K562 (cell line): ENCODE data around the gene BMPER. TPM values are rescaled to one million over a fixed set of nuclear protein-coding genes. Genes with fewer than 3 reads are reported as not detected.

Experiments used
- ATAC-seq: fragments of 200-7000 bp; cut with Tn5 transposase; 3 replicates; pipeline ENCODE4 v1.9.1; 2020; ENCODE audit warnings: moderate library complexity
- BruUV-seq: library from RNA; stranded (reverse); fragments of 400-500 nt; replicated peaks from 2 replicates; lab custom pipeline; 2021; lab: Mats Ljungman, UMichigan
- CTCF ChIA-PET: fragments of 300-600 bp; formaldehyde crosslinking; extraction: SDS; loops from one replicate; lab custom pipeline; 2021; ENCODE audit warnings: low intra/inter-chr PET ratio; lab: Yijun Ruan, JAX
- POLR2A ChIA-PET: fragments of 300-600, 350-650 bp; sonication (Branson Sonifier 250); formaldehyde crosslinking; extraction: SDS; loops from one replicate; lab custom pipeline; 2021; ENCODE audit warnings: antibody characterized with exemption, inconsistent platforms; lab: Yijun Ruan, JAX
- DNase-seq, 4 experiments: peaks; one replicate each; pipeline versions ENCODE4 v3.0.0 to v3.0.0-alpha.2; 2011 to 2018; ENCODE audit warnings: low spot score in 3 of 4, mixed read lengths in 3 of 4; ENCODE audit errors: extremely low read depth in 1 of 4
- FAIRE-seq: peaks from 2 replicates; lab custom pipeline; 2011; peaks lifted over from hg19 to GRCh38; lab: Jason Lieb, UNC
- H2AFZ ChIP-seq: 2 replicates; pipeline ENCODE4 v1.6.0; 2011; ENCODE audit warnings: low read depth, low read length, control low read depth, inconsistent platforms
- H3K27ac ChIP-seq: fragments of 200-600 bp; 3 replicates; pipeline ENCODE4 v1.8.0; 2011; ENCODE audit warnings: low read depth, mild to moderate bottlenecking, control low read depth, inconsistent platforms, low read length, moderate library complexity, mixed read lengths; ENCODE audit errors: extremely low read depth
- H3K27me3 ChIP-seq, 2 experiments: fragments of 300-600 bp in 1 of 2; 2 replicates in 1 of 2; 3 replicates in 1 of 2; pipeline versions ENCODE4 v1.6.0 to v1.8.0; 2011; ENCODE audit warnings: inconsistent platforms in 2 of 2, low read length in 2 of 2, mild to moderate bottlenecking in 1 of 2, mixed read lengths in 1 of 2, moderate library complexity in 1 of 2; ENCODE audit not compliant: control insufficient read depth in 2 of 2, insufficient read depth in 2 of 2
- H3K36me3 ChIP-seq: fragments of 300-600 bp; 3 replicates; pipeline ENCODE4 v1.8.0; 2011; ENCODE audit warnings: mild to moderate bottlenecking, low read length, inconsistent platforms; ENCODE audit not compliant: control insufficient read depth, insufficient read depth
- H3K4me1 ChIP-seq, 2 experiments: fragments of 200-600 bp in 1 of 2; replicated peaks in 1 of 2; 2 replicates in 1 of 2; 3 replicates in 1 of 2; pipeline versions ENCODE4 v1.5.1 to v1.8.0; 2011; ENCODE audit warnings: inconsistent platforms in 2 of 2, low read length in 2 of 2, mild to moderate bottlenecking in 1 of 2, mixed read lengths in 1 of 2, moderate library complexity in 1 of 2; ENCODE audit not compliant: control insufficient read depth in 2 of 2, insufficient read depth in 2 of 2
- H3K4me2 ChIP-seq: 2 replicates; pipeline ENCODE4 v1.6.1; 2011; ENCODE audit warnings: low read length, control low read depth, inconsistent platforms, mixed read lengths; ENCODE audit not compliant: insufficient read depth
- H3K4me3 ChIP-seq: fragments of 200-600 bp; sonication (generic), shearing (Covaris generic); 2 replicates; pipeline ENCODE4 v1.5.1; 2016; ENCODE audit warnings: control low read depth, inconsistent platforms
- H3K79me2 ChIP-seq: fragments of 200-600 bp; 3 replicates; pipeline ENCODE4 v1.8.0; 2011; ENCODE audit warnings: low read length, inconsistent platforms; ENCODE audit not compliant: control insufficient read depth, insufficient read depth
- H3K9ac ChIP-seq, 2 experiments: 2 replicates each; pipeline versions ENCODE4 v1.6.0 to v1.6.1; 2011; ENCODE audit warnings: low read depth in 2 of 2, low read length in 2 of 2, control low read depth in 1 of 2, inconsistent platforms in 1 of 2, mild to moderate bottlenecking in 1 of 2, mixed read lengths in 1 of 2; ENCODE audit not compliant: insufficient read depth in 1 of 2
- H3K9me1 ChIP-seq: one replicate; pipeline ENCODE4 v1.6.0; 2011; ENCODE audit warnings: inconsistent platforms, mild to moderate bottlenecking, low read length, moderate library complexity; ENCODE audit not compliant: control insufficient read depth, insufficient read depth
- H3K9me3 ChIP-seq: replicated peaks from 2 replicates; pipeline ENCODE4 v1.5.1; 2011; ENCODE audit warnings: low read depth, low read length, inconsistent platforms; ENCODE audit not compliant: control insufficient read depth, insufficient read depth
- H4K20me1 ChIP-seq: replicated peaks from 2 replicates; pipeline ENCODE4 v1.6.1; 2011; ENCODE audit warnings: low read length, inconsistent platforms, mixed read lengths; ENCODE audit not compliant: control insufficient read depth, insufficient read depth
- BMI1 ChIP-seq: fragments of 150-350 bp; IDR thresholded peaks from 2 replicates; pipeline ENCODE4 v1.6.1; 2014; ENCODE audit warnings: low read length
- CBX5 ChIP-seq: IDR thresholded peaks from 2 replicates; pipeline ENCODE4 v1.6.1; 2014; ENCODE audit warnings: low read depth, borderline replicate concordance
- EP300 ChIP-seq: IDR thresholded peaks from 2 replicates; pipeline ENCODE4 v1.6.1; 2012; ENCODE audit warnings: low read length, improper control_type of control experiment
- GATA2 ChIP-seq: sonication (generic); formaldehyde crosslinking; IDR thresholded peaks from 2 replicates; pipeline ENCODE4 v1.4.0; 2020; ENCODE audit warnings: mild to moderate bottlenecking, missing genetic modification reagents
- GATAD2B ChIP-seq: fragments of 450-650 bp; IDR thresholded peaks from 2 replicates; pipeline ENCODE4 v1.6.1; 2017; ENCODE audit warnings: mild to moderate bottlenecking, borderline replicate concordance
- HDAC6 ChIP-seq: IDR thresholded peaks from 2 replicates; pipeline ENCODE4 v1.6.1; 2012; ENCODE audit warnings: low read depth, mild to moderate bottlenecking, control low read depth, inconsistent platforms, low read length, moderate library complexity
- HDGF ChIP-seq: fragments of 450-650 bp; IDR thresholded peaks from 2 replicates; pipeline ENCODE4 v1.6.1; 2016
- MTA3 ChIP-seq: fragments of 450-650 bp; formaldehyde crosslinking; IDR thresholded peaks from 2 replicates; pipeline ENCODE4 v1.6.1; 2017; ENCODE audit warnings: mild to moderate bottlenecking, borderline replicate concordance
- MYNN ChIP-seq, 2 experiments: sonication (generic); formaldehyde crosslinking in 1 of 2; IDR thresholded peaks; 2 replicates each; pipeline versions ENCODE4 v1.5.0 to v1.6.1; 2016 to 2020; ENCODE audit warnings: antibody characterized with exemption in 1 of 2, missing genetic modification reagents in 1 of 2
- RHOXF2B ChIP-seq: fragments of 250-450 bp; sonication (Bioruptor Pico); conservative IDR thresholded peaks from 2 replicates; pipeline ENCODE4 v1.5.1; 2021
- SIN3B ChIP-seq: fragments of 450-650 bp; IDR thresholded peaks from 2 replicates; pipeline ENCODE4 v1.6.1; 2017; ENCODE audit warnings: low read depth, mild to moderate bottlenecking, moderate library complexity
- WGBS: fragments of 100-300 bp; shearing (Covaris generic); methylation state at CpG from one replicate; pipeline ENCODE4 v1.1.6; 2016; ENCODE audit warnings: low coverage, mixed read lengths; ENCODE audit not compliant: insufficient coverage; ENCODE audit errors: missing lambda C conversion rate; 5-methylcytosine and 5-hydroxymethylcytosine counted together
- in situ Hi-C: fragments of 300-500 bp; cut with MboI; formaldehyde crosslinking; loops from 4 replicates; pipeline ENCODE4 v1.15.0; 2018; ENCODE audit warnings: inconsistent platforms, mixed read lengths
- intact Hi-C: fragments of 100-400 bp; cut with micrococcal nuclease; formaldehyde crosslinking; loops from 2 replicates; pipeline ENCODE4 v1.14.2; 2022
- polyA plus RNA-seq, 8 experiments: library from polyadenylated mRNA; depleted of rRNA in 4 of 8; stranded (reverse) in 5 of 8; unstranded in 3 of 8; fragments of >200 nt; fragmentation: Nextera tagmentation in 2 of 8; fragmentation: Illumina TruSeq in 1 of 8; extraction: Ambion mirVana in 2 of 8; extraction: Trizol in 1 of 8; gene quantifications; 2 replicates each; pipeline versions ENCODE4 v1.2.1 to v1.2.3, GENCODE V29; 2011 to 2014; ENCODE audit warnings: inconsistent platforms in 1 of 8, missing spikeins in 1 of 8
- total RNA-seq, 7 experiments: library from RNA; depleted of rRNA in 6 of 7; stranded (reverse); fragments of >200 nt in 6 of 7; fragmentation: Illumina TruSeq in 2 of 7; extraction: Trizol in 2 of 7; gene quantifications; 2 replicates each; pipeline versions ENCODE4 v1.2.1 to v1.2.3, GENCODE V29; 2011 to 2021; ENCODE audit warnings: low replicate concordance in 1 of 7
- TF ChIP-seq, protein P1 (sequence below): IDR thresholded peaks from 3 replicates; pipeline ENCODE4 v1.6.1; 2011; ENCODE audit warnings: borderline replicate concordance, mild to moderate bottlenecking, moderate library complexity; ENCODE audit not compliant: insufficient read length; ENCODE audit errors: extremely low read depth
- TF ChIP-seq, protein P2 (sequence below): fragments of 250-450 bp; sonication (Bioruptor Pico); IDR thresholded peaks from 2 replicates; pipeline ENCODE4 v1.5.0; 2022; ENCODE audit warnings: mild to moderate bottlenecking
- TF ChIP-seq, protein P3 (sequence below): IDR thresholded peaks from 2 replicates; pipeline ENCODE4 v1.6.1; 2012; ENCODE audit warnings: low read depth, low read length, improper control_type of control experiment, borderline replicate concordance

BMPER gene
- total and polyA plus RNA-seq, 9 of the 15 experiments (the other 6 are each of a cell fraction or from before 2014, with no cell fraction given) = not detected

DNA sequence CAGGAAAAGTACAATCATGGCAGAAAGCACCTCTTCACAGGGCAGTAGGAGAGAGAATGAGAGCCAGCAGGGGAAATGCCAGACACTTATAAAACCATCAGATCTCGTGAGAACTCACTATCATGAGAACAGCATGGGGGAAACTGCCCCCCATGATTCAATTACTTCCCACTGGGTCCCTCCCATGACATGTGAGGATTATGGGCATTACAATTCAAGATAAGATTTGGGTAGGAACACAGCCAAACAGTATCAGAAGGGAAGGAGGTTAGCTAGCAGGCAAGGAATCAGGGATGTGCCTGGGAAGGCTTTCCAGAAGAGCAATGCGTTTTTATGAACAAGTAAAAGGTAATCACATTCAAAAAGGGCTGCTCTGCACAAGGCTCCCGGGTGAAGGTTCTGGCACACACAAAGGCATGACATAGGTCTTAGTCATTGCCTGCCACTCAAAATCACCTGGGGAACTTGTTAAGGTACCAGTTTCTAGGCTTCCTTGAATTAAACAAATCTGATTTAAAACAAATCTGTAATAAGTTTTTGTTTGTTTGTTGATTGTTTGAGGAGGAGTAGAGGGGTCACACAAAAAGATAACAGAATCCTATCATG lies 40.9 kb downstream of the BMPER start (continued):
- TF ChIP-seq, protein P1, sequence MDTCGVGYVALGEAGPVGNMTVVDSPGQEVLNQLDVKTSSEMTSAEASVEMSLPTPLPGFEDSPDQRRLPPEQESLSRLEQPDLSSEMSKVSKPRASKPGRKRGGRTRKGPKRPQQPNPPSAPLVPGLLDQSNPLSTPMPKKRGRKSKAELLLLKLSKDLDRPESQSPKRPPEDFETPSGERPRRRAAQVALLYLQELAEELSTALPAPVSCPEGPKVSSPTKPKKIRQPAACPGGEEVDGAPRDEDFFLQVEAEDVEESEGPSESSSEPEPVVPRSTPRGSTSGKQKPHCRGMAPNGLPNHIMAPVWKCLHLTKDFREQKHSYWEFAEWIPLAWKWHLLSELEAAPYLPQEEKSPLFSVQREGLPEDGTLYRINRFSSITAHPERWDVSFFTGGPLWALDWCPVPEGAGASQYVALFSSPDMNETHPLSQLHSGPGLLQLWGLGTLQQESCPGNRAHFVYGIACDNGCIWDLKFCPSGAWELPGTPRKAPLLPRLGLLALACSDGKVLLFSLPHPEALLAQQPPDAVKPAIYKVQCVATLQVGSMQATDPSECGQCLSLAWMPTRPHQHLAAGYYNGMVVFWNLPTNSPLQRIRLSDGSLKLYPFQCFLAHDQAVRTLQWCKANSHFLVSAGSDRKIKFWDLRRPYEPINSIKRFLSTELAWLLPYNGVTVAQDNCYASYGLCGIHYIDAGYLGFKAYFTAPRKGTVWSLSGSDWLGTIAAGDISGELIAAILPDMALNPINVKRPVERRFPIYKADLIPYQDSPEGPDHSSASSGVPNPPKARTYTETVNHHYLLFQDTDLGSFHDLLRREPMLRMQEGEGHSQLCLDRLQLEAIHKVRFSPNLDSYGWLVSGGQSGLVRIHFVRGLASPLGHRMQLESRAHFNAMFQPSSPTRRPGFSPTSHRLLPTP = no peak

DNA sequence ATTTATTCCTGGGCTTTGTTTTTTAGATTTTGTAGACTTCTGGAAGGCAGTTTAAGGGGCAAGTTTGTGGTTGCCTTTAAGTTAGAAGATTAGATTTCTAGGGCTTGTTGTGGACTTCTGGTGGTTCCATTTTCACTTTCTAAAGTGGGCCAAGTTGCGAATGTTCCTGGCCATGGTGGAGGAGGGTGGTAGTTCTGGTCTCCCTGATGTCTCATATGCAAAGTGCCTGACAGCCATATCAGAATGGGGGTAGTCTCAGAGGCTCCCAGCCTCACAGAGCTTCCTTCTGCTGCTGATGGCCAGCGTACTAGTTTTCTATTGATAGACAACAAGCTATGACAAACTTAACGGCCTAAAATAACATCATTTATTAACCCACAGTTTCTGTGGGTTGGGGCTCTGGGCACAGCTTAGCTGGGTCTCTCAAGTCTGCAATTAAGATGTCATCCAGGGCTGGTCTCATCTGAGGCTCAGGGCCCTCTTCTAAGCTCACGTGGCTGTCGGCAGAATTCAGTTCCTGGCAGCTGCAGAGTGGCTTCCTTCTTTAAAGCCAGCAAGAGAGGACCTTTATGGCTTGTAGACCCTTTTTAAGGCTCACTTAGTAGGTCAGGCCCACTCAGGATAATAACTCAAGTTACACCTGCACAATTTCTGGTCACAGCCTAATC lies 44.8 kb downstream of the BMPER start:
- Histone ChIP-seq H4K20me1 (no peaks in the 10 kb centered on the region), H3K27ac (no peak overlapping the region), H3K4me3 (no peak overlapping the region), H3K9me1 (no peaks in the 10 kb centered on the region), H3K4me2 (no peak overlapping the region), H3K36me3 (no peaks in the 10 kb centered on the region), H2AFZ (no peak overlapping the region), H3K9me3 (no peaks in the 10 kb centered on the region), H3K4me1 (no peaks in the 10 kb centered on the region), H3K27me3 (no peaks in the 10 kb centered on the region), H3K79me2 (no peaks in the 10 kb centered on the region), H3K9ac (no peak overlapping the region)
- no TSS peak for BruUV-seq
- in situ Hi-C loops (no loop called here), intact Hi-C loops (no loop called here)
- ChIA-PET CTCF (no interaction called here), POLR2A (interaction anchor here (0.6 kb wide), 1 partner anchor 90 kb away, joined by 5 read pairs; no protein-coding TSS in a partner anchor)
- WGBS = 0% methylated on average over 5 of the region's 5 CpGs
- DNase-seq = no peak
- ATAC-seq = no peak
- FAIRE-seq = no peak
- TF ChIP-seq RHOXF2B (CRISPR knock-in tag) (no peak), GATA2 (CRISPR knock-in tag) (no peak), EP300 (no peak), HDGF (no peak), HDAC6 (no peak), GATAD2B (no peak), BMI1 (no peak), SIN3B (no peak), MTA3 (no peak), MYNN (IDR thresholded peaks at IDR 0.05) (no peak), MYNN (CRISPR knock-in tag; IDR thresholded peaks at IDR 0.05) (no peak), CBX5 (no peak)
- TF ChIP-seq, protein P2, sequence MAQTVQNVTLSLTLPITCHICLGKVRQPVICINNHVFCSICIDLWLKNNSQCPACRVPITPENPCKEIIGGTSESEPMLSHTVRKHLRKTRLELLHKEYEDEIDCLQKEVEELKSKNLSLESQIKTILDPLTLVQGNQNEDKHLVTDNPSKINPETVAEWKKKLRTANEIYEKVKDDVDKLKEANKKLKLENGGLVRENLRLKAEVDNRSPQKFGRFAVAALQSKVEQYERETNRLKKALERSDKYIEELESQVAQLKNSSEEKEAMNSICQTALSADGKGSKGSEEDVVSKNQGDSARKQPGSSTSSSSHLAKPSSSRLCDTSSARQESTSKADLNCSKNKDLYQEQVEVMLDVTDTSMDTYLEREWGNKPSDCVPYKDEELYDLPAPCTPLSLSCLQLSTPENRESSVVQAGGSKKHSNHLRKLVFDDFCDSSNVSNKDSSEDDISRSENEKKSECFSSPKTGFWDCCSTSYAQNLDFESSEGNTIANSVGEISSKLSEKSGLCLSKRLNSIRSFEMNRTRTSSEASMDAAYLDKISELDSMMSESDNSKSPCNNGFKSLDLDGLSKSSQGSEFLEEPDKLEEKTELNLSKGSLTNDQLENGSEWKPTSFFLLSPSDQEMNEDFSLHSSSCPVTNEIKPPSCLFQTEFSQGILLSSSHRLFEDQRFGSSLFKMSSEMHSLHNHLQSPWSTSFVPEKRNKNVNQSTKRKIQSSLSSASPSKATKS (CRISPR knock-in tag) = no peak
- TF ChIP-seq, protein P3, sequence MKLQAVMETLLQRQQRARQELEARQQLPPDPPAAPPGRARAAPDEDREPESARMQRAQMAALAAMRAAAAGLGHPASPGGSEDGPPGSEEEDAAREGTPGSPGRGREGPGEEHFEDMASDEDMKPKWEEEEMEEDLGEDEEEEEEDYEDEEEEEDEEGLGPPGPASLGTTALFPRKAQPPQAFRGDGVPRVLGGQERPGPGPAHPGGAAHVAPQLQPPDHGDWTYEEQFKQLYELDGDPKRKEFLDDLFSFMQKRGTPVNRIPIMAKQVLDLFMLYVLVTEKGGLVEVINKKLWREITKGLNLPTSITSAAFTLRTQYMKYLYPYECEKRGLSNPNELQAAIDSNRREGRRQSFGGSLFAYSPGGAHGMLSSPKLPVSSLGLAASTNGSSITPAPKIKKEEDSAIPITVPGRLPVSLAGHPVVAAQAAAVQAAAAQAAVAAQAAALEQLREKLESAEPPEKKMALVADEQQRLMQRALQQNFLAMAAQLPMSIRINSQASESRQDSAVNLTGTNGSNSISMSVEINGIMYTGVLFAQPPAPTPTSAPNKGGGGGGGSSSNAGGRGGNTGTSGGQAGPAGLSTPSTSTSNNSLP = no peak
